Hippocampal formation (tissue), 2 donors: ENCODE data around the gene MRPL20.

Experiments
- DNase-seq, 2 donors: peaks; one replicate each; lab custom pipeline; 2025; lab: John Stamatoyannopoulos, UW

The MRPL20 gene

DNA sequence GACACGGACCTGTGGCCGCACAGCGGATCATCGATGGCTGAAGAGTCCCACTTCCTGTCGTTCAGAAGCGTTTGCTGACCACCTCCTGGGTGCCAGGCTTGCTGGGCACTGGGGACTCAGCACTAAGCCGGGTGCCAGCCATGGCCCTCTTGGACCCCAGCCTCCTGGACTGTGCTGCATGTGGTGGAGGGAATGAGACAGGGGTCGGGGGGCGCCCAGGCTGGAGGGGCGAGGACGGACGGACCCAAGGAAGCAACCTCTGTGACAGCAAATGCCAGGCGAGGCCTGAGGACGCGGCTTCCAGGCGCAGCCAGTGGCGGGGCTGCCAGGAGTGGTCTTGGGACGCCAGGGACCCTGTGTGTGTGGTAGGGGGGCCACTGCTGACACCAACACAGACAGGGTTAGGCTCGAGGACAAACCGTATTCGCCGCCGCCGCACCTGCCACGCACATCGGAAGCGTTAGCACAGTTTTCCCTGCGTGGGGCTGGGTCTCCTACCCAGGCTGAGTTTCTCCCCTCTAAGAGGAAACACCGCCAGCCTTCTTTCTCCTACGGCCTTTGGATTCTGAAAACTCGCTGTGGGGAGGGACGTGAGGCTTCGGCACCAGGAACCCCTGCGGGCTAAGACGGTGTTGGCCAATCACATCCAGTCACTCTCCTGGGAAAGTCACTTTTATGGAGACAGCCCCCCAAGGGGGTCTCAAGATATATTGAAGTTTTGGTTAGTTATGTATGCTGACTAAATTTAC lies 45.7 kb downstream of the MRPL20 start:
- no peak for DNase-seq

DNA sequence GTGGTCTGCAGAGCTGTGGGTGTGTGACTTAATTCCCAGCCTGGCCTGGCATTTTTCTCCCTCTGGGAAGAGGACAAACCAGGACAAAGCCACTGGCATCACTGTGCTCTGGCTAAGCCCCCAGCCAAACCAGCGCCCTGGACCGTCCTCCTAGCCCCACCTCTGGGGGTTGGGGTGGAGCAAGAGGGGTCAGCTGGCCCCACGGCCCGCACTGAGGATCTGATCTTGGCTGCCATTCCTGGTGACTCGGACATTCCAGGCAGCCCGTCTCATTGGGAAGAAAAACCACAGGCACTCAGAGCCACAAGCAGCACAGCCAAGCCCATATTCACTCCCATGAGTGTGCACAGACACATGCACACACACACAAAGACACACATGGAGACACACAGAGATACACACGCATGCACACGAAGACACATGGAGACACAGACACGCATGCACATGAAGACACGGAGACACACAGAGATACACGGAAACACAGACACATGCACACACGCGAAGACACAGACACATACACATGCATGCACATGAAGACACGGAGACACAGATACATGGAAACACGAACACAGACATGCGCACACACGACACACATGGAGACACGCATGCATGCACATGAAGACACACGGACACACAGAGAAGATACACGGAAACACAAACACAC lies 46.5 kb downstream of the MRPL20 start:
- DNase-seq = no peak

DNA sequence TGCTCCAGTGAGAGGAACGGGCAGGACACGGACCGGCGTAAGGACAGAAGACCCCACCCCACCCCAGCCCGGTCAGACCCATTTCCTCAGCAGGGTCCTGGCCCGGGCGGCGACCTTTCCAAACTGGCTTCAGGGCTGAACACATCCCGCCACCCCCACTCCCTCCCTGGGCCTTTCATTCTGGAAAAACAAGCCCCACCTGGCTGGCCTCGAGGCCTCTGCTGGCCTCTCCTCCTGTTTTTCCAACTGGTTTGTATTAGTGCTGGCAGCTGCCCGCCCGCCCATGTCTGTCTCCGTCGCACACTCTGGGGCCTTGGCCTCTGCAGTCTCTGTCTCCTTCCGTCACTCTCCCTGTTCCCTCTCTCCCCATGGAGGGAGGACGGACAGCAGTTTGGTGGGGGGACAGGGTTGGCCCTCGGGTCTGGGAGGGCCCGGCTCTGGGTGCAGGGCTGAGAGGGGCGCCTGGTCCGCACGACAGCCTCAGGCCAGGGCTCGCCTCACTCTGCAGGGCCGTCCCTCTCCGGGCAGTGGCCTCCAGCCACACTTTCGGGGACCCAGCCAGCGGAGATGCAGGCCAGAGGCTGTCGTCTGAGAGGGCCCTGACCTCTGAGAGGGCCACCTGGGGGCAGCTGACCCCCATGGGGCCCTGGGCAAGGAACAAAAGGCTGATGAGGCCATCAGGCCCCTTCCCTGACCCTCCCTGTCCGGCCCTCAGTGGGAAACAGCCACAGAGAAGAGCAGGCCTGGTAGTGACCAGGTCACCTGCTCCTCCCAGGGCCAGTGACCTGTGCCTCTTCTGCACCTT lies 47.2 kb downstream of the MRPL20 start:
- no peak for DNase-seq

DNA sequence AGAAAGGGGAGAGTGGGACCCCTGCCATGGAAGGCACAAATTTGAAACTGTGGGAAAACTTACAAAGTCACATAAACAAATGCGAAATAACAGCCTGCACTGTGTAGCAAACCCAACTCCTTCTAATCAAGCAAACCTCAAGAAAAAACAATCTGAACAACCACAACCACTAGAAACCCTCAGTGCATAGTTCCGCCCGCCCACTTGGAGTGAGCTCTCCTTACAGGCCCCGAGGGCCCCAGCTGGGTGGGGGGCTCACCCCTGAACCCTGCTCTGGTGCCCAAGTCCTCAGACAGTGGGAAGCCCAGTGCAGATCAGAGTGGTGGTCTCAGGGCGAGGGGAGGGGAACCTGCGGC lies 47.8 kb downstream of the MRPL20 start:
- no peak for DNase-seq

DNA sequence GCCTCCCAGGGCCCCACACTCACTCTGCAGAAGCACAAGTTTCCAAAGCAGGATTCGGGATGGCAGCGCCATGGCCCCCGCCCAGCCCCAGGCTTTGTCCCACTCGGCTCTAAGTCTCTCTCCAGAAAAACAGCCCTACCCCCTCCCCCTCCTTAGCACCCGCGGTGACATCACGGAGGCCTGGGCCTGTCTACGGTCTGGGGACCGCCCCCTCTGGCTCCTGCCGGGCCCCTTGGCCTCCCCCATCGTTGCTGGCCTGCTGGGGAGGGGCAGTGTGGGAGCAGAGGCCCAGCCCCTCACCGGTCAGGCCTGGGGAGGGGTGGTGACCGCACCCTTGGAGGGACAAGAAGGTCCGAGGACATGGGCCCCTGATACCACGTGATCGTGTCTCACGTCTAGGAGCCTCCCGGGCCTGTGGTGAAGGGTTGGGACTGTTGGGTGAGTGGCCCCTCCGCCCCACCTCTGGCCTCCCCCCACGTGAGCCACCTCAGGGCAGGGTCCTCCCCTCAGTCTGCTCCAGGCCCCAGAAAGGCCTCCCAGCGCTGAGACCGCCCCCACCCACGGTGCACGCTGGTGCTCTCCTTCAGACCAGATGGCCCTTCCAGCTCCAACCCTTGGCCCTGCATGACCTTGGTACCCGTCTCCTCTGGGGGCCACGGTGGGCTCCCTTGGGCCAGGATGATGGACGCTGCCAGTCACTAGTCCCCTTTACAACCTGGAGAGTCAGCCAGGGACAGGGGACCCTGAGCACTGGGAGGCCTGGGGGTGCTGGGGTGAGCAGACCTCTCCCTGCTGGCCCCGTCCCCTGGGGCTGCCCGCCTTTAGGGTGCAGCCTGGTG lies 48.4 kb downstream of the MRPL20 start, which contains the start of gene MXRA8:
Gene MXRA8 (minus strand): TSS at position 123 of the 839 bp plus-strand sequence. CDS start 51 bp downstream, at position 72.
- DNase-seq = no peak

DNA sequence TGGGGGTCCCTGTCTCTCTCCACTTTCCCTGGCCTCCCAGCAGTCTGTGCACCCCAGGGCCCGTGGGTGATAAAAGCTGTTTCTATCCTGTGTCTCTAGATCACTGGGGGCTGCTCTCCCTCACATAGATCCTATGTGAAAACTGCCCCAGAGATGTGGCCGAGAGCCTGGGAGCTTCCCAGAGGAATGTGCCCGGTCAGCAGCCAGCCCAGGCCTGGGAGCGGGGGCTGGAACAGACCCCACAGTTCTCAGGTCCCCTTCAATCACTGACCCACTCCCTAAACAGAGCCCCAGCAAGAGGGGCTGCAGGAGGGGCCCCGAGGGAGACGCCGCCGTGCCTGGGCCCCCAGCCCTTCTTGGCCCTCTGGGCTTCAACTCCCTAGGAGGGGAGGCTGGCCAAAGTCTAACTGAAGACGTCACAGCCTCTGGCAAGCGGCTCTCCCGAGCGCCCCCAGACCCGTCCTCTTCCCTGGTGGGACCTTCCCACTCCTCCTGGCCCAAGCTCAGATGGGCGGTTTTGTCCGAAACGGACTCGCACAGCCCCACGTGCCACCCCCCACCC lies 49.1 kb downstream of the MRPL20 start:
- DNase-seq = no peak

DNA sequence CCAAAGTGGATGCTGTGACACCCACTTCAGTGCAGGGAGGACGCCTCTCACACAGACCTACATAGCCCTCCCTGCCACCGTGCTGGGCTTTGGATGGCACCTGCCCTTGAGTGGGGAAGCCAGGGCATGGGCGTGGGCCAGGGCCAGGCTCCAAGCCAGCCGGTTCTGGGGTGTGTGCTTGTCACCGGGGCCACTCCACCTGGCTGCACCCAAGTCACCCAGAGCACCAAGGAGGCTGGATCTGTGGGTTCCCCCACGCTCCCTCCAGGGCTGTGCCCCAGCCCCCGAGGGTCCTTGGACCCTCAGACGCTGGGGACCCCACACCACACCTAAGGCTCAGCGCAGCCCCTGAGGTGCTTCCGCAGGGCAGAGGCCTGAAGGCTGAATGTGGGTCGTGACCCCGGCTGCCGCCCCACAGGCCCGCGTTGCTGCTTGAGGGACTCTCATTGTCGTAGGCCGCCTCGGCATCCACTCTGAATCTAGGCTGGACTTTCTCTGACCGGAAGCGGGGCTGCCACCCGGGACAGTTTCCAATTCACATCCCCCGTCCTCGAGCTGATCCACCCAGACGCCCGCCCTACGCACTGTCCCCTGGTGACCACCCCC lies 50.2 kb downstream of the MRPL20 start:
- DNase-seq = no peak

DNA sequence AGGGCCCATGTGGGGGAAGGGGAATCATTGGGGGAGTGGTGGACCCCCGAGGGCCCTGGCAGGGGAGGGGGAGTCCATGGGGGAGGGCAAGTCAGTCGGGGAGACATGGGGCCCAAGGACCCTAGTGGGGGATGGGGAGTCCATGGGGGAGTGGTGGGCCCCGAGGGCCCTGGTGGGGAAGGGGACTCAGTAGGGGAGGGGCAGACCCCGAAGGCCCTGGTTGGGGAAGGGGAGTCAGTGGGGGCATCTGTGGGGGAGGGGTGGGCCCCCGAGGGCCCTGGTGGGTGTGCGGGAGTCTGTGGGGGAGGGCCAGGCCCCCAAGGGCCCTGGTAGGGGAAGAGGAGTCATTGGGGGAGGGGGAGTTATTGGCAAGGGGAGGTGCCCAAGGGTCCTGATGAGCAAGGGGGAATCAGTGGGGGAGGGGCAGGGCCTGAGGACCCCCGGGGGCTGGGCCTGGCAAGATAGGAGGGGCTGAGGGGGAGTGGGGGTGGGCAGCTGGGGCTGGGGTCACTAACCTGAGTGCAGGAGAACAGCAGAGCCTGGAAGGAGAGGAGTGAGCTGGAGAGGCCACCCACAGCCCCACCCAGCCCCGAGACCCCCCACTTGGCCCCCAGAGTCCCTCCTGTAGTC lies 50.8 kb downstream of the MRPL20 start:
- no peak for DNase-seq

DNA sequence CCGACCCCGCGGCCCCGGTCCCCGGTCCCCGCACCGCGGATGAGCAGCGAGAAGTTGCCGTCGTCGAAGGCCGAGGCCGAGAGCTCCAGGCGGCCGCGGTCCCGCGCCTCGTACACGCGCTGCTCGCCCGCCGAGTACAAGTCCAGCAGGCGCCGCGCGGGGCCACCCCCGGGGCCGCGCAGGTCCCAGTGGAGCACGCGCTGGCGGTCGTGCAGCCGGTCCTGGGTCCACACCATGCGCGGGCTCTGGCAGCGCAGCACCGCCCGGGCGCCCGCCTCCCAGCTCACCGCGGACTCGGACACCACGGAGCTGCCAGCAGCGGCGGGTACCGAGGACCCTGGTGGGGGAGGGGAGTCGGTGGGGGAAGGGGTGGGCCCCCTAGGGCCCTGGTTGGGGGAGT lies 51.7 kb downstream of the MRPL20 start:
- DNase-seq = no peak

DNA sequence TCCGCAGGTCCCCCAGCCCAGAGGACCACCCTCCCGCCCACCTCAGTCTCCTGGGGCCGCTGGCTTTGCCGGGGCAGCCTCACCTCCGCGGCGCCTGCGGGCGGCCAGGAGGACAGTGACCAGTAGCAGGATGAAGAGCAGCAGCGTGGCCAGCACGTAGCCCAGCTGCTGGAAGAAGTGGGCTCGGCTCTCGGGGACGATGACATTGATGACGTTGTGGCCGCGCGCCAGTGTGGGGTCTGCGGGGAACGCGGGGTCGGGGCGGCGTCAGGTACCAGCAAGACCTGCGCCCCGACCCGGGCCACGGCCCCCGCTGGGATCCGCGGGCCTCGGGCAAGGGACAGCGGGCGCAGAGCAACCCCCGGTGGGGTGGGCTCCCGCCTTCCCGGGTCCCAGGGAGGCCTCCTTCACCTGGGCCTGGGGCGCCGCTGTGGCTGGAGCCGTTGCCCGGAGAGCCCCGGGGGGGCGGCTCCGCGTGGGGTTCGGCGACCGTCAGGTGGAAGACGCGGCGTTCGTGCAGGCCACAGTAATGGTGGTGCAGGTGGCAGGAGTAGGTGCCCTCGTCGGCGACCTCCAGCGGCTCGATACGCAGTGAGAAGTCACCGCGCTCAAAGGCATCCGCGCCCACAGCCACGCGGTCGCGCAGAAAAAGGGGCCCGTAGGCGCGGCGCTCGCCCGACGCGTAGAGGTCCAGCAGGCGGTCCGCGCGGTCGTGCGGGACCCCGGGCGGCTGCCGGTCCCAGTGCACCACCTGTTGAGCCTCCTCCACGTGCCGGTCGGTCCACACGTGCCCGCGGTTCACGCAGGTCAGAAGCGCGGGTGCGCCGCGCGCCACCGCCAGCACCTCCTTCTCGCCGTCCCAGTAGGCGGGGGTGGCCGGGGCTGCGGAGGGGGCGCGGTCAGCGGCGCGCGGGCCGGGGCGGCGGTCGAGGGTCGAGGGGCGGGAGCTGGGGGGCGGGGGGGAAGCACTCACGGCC lies 52.5 kb downstream of the MRPL20 start:
- DNase-seq = no peak

DNA sequence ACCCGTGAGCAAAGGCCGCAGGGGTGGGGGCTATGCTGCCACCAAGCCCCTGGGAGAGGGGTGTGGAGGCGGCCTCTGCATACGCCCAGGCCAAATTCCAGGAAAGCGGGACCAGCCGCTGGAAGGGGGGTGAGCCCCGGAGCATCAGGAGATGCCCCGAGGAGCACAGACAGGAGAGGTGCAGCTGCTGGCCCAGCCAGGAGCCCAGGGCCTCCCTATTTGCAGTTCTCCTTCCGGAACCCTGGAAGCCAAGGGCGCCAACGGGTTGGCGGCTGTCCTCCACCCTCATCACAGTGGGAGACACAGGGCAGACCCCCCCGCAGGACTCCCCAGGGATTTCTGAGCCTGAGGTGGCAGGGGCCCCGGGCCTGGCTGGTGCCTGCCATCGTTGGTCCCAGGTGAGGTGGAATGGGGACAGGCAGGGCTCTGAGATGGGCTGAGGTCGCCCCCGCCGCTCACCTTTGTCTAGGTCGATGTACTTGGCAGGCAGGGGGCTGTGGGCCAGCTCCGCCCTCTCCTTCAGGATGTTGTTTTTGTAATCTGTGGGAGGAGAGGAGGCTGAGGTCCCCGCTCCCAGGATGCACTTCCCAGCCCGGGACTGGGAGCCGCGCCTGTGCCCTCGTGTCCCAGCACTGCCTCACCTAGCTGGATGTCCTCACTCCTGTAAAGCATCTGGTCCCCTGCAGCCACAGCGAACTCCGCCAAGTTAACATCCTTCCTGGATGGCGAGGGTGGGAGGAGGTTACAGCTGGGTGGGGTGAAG lies 53.5 kb downstream of the MRPL20 start:
- DNase-seq = no peak

DNA sequence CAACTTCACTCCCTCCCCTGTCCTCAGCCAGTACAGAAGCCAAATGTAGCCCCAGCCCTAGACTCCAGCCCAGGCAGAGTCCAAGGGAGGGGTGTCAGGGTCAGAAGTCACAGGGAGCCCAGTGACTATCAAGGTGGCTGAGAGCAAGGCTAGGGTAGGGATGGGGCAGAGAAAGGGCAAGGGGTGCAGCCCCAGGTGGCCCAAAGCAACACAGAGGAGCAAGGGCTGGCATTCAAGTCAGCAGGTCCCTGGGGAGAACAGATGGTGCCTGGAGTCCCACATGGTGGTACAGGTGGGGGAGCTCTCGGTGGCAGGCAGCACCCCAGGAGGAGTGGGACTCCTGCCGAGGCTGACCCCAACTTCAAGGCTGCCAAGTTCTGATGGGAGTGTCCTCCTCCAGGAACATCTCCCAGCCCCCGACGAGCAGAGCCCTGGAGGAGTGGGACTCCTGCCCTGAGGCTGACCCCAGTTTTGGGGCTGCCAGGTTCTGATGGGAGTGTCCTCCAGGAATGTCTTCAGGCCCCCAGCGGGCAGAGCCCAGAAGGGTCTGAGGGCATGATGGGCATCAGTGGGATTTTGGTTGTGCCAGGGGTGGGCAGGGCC lies 54.2 kb downstream of the MRPL20 start:
- no peak for DNase-seq
